NCI-H1105 (cell line): Measurements from ENCODE around the gene MYDGF.
"Not testable (repeated sequence)": the region's sequence is repeated elsewhere in the genome, so short reads cannot be mapped to it uniquely, and the experiment has no call there.

Source experiments
- DNase-seq: peaks from one replicate; lab custom pipeline; 2025; lab: John Stamatoyannopoulos, UW

Gene MYDGF

DNA sequence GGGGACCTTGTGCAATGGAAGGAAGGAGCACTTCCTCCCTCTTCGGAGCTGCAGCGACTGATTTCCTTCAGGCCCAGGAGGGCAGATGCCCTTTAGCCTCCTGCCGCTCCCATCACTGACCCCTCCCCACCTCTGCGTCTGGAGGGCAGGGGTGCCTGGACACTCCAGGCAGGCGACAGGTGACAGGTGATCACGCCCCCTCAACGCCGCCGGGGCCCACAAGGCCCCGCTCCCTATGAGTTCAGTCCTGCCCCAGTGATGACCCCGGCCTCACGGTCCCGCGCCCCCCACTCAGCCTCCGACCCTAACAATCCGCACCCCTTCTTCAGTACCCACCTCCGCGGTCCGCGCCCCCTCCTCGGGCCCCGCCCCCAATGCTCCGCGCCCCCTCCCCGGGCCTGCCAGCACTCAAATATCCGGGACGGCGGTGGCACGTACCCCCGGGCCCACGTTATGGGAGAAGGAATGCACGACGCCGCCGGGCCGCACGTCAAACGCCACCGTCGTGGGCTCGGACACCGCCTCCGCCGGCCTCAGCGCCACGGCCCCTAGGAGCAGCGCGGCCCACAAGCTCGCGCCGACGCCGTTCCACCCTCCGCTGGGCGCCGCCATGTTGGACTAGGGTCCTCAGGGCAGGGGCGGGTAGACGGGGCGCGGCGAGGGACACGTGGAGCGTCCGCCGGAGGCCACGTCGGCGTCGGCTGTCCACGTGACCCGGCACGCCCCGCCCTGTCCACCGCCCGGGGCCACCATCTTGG is at the start of gene MYDGF:
MYDGF (minus strand) TSS at position 620 of the 758 bp plus-strand sequence; CDS start at position 612, 8 bp downstream.
- peak; percentile 89 for DNase-seq

DNA sequence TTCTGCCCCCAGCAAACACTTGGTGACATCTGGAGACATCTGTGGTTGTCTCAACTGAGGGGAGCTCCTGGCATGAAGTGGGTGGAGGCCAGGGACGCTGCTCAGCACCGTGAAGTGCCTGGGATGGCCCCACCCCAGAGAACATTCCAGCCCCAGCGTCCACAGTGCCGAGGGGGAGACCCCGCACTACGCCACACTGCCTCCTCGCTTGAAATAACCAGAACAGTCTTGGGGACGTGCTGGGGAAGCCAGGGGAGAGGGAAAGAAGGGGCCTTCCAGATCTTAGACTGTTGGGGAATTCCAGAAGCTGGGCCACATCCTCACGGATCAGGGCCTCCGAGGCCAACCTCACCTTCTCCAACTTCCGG is 49.3 kb upstream of the MYDGF start:
- no peak for DNase-seq

DNA sequence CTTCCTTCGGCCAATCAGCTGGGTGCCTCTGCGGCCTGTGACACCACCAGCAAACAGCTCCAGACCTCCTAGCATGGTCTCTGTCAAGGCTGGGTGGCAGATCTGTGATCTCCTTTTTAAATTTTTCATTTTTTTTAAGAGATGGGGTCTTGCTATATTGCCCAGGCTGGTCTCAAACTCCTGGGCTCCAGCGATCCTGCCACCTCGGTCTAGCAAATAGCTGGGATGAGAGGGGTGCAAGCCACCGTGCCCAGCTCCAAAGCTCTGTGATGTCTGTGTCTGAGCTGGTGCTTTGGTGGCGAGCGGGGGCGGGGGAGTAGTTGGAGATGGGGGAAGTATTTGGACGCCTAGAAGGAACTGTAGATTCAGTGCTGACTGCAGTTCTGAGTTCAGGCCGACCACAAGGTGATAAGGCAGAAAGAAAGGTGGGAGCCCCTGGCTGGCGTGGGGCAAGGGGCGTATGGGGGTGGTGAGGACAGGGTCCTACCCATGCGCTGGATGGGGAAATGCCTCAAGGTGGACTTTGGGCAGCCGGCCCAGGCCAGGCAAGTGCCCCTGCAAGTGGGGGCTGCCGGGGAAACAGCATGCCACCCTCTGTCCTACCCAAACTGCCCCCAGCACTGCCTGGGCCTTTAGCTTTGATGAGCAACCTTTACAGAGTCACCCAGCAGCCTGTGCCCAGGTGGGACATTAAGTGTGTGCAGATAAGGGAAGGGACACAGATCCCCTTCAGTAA is 48.0 kb upstream of the MYDGF start:
- DNase-seq, result no peak

DNA sequence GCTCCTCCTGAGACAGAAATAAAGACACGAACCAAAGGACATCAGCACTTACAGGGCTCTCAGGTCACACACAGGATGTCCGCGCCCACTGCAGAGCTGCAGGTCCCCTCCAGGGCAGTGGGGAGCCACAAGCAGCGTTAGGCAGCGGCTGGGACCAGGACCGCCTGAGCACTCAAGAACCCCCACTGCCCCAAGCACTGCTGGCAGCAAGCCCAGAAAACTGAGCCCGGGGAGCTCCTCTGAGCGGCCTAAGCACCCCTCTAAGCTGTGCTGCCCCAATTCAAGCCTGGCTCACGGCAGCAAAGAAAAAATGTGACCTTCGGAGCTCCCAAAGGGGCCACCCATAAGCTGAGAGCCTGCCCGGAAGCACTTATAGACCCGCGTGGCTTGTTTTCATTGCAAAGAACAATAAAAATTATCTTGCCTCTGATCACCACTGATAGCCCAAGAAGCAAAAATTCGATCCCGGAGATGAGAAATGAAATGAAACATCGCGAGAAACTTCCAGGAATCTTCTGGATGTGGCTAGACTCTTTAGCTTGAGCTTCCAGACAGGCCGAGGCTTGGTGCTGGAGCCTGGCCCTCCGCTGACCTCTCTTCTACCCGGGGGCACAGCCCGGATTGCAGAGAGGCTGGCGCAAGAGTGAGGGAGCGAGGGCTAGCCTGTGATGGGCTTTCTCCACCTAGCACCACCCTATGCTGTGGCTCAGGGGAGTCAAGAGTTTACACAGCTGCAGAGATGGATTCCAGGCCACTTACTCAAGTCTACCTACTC is 47.2 kb upstream of the MYDGF start:
- no peak for DNase-seq

DNA sequence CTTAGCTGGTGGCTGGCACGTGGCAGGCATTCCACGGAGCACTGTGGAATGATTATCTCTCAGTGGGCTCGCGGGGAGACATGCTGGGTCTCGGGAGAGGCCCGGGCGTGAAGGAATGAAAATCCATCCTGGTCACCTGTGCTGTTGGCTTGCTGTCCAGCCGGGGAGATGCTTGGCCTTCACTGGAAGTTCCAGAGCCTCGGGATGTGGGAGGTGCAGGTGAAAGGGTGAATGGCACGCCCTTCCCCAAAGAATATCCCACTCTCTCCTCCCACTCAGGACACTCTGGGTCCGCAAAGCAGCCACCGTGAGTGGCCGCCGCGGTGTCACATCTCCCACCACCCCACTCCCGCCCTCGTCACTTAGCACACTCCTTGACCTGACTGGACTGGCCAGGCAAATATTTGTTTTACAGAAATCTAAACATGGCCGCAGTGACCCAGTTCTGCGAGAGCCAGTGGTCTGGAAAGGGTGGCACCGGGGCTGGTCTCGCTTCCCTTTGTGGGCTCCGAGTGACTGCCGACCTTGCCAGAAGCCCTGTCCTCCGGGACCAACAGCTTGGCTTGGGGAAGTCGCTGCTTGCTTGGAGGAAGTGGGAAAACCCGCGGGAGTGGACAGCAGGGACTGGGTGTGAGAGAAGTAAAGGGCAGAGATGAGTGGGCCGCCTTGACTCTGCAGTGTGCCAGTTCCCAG is 45.5 kb upstream of the MYDGF start:
- DNase-seq, result no peak

DNA sequence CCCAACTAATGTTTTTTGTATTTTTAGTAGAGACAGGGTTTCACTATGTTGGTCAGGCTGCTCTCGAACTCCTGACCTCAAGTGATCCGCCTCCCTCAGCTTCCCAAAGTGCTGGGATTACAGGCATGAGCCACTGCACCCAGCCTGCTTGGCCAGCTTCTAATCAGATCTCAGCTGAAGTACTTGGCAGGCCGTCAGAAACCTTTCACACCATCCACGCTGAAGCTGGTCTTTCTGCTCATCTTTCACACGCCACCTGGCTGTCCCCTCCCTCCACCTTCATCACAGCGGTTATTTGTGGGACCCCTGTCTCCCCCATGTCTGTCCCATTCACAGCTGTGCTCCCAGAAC is 45.0 kb upstream of the MYDGF start:
- DNase-seq, result not testable (repeated sequence)

DNA sequence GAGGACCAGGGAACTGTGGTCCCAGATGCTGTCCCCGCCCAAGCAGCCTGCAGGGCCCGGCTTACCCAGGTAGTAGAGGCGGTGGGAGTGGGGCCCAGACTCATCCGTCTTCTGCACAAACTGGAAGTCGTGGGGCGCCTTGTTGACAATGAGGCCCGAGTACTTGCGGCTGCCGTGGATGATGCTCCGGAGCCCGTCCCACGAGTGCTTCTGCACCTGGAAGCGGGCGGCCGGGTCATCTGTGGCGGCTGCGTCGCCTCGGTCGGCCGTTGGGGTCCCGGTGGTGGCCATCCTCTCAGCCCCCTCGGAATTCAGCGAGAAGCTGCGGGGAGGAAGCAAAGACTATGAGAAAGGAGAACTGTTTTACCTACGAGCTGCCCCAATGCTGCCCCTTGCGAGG is 43.9 kb upstream of the MYDGF start:
- no peak for DNase-seq

DNA sequence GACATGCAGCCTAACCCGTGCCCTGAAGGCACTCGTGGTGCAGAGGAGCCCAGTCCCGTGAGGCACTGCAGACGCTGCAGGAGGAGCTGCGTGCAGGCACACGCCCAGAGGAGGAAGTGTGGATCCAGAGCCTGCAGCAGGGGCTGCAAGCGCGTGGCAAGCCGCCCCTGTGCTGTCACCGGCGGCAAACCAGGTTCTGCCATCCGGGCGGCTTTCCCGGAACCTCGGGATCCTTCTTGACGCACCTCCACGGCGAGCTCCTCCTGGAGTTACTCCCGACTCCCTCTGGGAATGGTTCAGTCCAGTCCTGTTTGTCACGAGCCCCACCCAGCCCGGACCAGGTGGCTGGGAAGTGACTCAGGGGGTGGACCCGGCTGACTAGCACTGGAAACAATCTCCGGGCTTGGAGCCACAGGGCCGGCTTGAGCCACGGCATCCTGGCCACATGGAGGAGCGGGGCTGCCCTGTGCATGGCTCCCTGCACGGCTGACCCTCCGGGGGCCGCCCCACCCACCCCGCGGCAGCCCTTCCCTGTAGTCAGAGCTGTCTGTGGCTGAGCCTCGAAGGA is 43.3 kb upstream of the MYDGF start:
- DNase-seq, result no peak

DNA sequence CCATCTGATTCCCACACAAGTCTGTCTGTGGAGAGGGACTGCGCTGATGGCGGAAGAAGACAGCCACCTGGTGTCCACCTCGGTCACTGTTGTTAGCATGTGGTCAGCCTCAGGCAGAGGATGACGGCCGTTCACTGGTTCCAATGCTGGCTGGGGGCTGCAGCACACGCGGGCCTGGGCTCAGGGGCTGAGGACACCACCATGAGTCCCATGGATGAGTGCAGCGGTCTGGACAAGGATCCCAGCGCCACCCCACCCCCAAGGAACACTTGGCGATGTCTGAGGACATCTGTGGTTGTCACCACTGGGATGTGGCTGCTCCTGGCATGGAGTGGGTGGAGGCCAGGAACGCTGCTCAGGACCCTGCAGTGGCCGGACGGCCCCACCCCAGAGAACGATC is 42.6 kb upstream of the MYDGF start:
- no peak for DNase-seq

DNA sequence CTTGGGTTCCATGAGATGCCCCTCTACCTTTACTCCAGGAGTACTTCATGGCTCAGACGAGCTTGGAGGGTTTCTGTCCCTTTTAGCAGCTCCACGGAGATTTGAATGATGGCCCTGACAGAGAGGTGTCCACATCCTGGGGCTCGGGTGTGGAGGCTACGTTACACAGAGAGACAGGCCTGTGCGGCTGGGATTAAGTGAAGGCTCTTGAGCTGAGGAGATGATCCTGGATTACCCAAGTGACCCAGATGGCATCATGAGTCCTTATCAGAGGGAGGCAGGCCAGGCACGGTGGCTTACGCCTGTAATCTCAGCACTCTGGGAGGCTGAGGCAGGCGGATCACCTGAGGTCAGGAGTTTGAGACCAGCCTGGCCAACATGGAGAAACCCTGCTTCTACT is 41.1 kb upstream of the MYDGF start:
- no peak for DNase-seq

DNA sequence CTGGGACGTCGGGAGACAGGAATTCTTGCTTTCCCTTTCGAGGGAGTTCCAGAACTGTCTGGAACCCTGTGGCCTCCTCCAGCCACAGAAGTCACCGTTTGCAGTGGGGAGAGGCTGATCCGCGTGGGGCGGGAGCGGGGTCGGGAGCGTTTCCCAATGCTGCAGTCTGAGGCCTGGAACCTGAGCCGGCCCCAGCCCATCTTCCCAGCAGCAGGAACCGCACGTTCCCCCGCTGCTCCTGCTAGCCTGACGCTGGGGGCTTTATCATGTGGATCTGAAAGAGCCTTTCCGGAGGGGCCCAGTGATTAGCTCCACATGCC is 40.1 kb upstream of the MYDGF start:
- no peak for DNase-seq

DNA sequence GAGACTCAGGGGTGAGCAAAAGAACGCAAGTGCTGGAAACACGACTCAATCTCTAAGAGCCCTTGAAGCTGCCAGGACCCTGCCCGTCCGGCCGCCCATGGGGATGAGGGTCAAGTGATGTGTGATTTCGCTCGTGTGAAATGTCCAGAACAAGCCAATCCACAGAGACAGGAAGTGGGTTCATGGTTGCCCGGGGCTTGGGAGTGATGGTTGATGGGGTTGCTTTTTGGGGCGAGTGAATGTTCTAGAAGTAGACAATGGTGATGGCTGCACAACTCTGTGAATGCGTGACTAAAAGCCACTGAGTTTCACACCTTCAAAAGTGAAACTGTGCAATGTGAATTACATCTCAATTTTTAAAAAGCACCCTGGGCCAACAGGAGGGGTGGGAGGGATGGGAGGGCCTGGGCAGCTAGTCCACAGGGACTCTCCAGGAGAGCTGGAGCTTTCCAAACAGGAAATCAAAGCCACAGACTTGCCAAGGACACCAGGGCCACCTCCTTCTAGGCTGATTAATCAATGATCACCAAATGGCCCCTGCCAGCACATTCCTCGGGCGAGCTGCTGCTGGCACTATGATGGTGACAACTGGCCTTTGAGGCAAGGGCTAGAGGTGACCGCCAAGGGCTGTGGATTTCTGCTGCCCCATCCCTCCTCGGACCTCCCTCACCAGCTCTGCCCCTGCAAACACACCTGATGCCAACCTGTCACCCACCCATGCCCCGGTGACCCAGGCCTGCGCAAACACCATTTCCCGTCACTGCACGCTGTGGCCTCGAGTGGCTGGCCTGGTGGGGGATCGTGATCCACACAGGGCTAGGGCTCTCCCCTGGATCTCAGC is 39.5 kb upstream of the MYDGF start:
- no peak for DNase-seq

DNA sequence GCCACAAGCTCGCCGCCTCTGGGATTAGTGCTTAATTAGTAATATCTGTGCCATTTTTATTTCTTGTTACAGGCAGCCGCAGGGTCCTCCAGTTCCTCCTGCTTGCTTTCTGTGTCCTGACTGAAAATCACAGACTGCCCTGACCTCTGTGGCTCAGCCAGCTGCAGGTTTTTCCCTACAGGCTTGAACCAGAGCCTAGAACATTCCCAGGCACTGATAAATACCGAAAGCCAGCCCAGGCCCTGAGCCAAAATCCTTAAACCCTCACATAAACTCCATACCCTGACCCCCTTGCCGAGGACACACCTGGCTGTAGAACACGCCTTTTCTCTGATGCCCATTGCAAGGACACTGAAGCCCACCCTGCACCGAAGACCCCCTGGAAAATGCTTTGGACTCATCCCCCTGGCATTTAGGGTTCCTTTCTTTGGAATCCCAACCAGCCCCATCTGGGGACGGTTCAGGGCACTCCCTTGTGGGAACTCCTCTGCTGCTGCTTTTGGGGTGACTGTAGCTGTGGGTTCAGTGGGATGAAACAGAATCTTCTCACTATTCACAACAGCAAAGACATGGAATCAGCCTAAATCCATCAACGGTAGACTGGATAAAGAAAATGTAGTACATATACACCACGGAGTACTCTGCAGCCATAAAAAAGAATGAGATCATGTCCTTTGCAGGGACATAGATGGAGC is 38.0 kb upstream of the MYDGF start:
- no peak for DNase-seq

DNA sequence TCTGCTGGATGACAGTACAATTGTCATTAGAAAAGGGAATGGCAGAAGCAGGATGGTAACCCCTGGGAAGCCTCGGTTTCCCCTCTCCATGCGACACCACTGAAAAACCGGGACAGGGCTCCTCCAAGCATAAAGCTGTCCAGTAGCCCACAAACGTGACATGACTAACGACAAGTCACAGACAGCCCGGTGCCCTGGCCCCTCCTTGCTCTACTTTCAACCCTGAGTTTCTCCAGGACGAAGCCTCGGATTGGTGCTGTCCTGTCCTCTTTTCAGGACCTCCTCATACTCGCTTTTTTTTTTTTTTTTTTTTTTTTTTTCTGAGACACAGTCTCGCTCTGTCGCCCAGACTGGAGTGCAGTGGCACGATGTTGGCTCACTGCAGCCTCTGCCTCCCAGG is 37.2 kb upstream of the MYDGF start:
- no peak for DNase-seq

DNA sequence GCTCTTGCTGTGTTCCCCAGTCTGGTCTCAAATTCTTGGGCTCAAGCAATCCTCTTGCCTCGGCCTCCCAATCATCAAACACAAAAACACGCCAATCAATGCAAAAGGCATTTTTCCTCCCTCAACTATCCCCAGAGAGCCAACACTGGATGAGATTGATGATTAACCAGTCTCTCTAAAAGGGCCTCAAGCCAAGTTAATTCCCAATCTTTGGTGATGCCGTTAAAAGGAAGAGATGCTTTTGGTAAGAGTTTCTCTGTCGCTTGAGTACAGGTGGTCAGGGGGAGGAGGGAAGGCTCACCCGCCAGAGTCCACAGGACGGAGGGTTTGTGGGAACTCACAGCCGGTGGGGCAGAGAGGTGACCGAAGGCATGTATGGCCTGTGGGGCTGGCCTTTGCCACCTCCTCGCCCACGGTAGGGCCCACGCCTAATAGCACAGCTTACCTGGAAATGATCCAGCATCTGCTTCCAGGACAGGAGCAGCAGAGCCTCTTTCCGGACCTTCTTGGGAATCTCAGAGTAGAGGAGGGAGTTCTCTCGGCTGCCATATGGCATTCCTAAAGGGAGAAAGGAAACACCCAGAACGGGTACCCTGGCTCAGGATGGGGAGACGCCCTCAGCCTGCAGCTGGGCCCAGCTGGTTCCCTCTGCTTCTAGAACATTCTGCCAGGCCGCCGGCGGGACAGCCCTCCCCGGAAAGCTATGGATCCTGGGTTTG is 35.4 kb upstream of the MYDGF start:
- no peak for DNase-seq

DNA sequence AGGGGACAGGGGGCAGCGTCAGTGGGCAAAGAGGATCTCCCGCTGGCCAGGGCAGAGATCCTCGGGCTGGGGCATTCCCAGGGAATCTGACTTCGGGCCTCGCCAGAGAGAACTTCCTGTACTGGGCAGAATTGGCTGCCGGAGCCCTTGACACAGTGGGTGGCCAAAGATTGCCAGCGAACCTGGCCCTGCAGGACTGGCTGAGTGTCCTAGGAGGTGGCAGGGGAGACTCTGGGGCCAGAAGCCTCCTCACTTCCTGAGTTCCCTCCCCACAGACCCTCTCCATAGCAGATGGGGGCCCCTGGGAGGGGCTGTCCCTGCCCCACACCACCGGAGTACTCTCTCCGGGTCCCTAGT is 34.2 kb upstream of the MYDGF start:
- no peak for DNase-seq

DNA sequence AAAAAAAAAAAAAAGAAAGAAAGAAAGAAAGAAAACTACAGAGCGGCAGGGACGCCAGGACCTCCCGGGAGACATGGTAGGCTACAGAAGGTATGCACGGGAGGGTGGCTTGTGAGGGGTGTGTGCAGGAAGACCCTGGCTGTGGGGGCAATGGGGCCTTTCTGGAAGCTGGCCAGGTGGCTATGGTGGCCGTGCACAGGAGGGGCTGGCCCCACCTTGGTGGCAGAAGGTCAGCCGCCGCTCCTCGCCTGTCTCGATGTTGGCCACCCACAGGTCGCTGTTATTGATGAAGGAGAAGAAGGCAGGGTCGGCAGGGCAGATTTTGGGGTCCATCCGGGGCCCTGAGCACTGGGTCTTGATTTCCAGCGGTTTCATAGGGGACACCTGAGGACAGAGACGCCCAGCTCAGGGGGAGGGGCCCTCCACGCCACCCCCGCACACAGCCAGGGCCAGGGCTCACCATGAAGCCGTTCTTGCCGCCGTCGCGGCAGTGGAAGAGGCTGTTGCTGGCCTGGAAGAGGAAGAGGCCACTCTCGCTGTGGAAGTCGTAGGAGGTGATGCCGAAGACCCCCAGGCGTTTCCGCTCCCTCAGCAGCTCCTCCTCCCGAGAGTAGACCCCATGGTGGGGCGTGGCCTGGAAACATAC is 33.7 kb upstream of the MYDGF start:
- no peak for DNase-seq

DNA sequence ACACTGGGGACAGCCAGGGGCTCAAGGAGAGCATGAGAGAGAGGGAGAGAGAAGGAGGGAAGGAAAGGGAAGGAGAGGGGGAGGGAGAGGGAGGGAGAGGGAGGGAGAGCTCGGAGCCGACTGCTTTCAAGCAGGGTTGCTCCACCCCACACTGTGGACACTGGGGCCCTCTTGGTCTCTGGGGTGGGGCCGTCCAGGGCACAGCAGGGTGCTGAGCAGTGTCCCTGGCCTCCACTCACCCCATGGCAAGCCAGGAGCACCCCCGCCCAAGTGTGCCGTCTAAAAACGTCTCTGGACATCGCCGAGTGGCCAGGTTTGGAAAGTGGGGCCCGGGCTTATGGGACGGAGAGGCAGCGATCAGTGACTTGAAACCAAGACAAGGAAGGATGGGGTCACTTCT is 32.6 kb upstream of the MYDGF start:
- DNase-seq, result no peak

DNA sequence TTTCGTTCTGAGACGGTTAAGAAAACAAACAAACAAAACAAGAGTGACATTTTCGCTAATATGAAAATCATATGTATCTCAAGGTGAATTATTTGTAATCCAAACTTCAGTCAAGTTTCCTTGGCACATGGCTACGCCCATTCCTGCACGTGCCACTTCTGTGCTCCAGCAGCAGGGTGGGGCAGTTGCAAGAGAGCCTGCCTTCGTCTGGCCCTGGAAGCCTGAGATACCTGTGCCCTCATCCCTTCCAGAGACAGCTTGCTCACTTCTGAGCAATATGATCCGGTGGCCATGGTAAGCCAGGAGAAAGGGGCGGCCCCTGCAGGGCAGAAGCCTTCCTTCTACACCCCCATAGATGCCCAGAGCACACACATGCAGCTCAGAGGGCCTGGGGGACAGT is 31.4 kb upstream of the MYDGF start:
- no peak for DNase-seq

DNA sequence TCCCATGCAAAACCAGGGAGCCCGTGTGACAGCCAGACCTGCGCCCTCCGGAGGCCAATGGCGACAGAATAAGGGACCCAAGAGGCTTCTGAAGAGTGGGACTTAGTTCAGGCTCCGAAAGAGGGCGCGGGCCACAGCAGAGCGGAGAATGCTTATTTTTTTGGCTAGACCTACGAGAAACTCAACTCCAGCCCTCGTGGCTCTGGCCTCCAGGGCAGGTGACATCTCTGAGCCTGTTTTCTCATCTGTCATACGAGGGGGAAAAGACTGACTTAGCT is 30.5 kb upstream of the MYDGF start:
- no peak for DNase-seq
